LoVo (cell line): ENCODE measurements around the gene MRPL14.
"Not testable (repeated sequence)": the region's sequence is repeated elsewhere in the genome, so short reads cannot be mapped to it uniquely, and the experiment has no call there.

Source experiments
- DNase-seq: peaks from one replicate; pipeline ENCODE4 v3.0.0-alpha.2; 2016; ENCODE audit warnings: low spot score

The MRPL14 gene

DNA sequence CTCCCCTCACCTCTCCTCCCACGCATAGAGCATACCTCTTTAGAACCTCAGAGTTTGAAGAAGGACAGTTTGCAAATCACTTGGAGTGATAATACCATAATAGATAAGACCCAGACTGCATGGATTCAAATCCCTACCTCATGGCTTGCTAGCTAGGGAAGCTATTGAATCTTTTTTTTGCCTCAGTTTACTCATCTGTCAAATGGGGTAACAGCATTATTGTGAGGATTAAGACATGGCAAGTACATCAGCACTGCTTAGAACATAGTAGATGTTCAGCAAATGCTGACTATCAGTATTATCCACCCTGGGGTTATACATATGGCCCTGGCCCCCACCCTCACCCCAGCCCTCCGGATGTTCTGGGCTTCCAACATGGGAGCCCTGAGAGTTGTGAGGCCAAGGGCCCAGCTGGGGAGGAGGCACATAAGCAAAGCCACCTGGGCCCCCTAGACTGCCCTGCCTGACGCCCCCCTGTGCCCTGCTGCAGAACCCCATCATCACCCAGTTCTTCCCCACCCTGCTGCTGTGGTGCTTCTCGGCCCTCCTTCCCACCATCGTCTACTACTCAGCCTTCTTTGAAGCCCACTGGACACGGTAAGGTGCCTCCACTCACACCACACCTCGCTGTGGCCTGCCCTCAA is 22.2 kb upstream of the MRPL14 start:
- DNase-seq, result no peak

DNA sequence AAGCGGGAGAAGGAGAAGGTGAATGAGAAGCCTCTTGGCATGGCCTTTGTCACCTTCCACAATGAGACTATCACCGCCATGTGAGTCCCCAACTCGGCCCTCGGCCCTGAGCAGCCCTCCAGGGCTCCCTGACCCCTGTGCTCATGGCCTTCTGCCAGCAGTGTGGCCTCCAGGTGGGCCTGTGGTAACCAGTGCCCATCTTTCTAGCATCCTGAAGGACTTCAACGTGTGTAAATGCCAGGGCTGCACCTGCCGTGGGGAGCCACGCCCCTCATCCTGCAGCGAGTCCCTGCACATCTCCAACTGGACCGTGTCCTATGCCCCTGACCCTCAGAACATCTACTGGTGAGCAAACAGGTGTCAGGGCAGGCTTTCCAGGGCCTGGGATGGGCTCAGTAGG is 21.1 kb upstream of the MRPL14 start:
- no peak for DNase-seq

DNA sequence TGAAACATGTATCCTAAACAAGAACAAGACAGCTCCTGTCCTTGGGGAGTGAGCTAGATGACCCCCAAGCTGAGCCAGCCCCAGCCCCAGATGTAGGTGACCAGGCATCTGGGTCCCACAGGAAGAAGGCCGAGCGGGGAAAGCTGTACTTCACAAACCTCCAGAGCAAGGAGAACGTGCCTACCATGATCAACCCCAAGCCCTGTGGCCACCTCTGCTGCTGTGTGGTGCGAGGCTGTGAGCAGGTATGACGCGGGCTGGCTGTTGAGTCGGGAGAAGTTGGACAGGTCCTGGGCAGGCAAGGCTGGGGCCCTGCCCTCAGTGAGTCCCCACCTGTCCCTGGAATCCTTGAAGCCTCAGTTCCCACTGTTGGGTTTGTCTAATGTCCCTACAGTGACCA is 20.0 kb upstream of the MRPL14 start:
- DNase-seq, result no peak

DNA sequence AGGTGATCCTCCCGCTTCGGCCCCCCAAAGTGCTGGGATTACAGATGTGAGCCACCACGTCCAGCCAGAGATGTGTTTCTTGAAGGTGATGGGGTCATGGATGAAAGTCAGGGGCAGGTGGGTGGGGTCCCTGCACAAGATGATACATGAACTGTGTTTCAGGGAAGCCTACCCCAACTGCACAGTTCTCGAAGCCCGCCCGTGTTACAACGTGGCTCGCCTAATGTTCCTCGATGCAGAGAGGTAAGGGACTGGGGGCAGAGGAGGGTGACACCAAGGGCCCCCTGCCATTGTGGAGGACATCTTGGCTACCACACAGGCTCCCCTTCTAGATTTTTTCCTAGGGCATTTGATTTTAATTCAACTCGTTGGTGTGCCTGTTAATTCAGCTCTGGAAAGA is 19.4 kb upstream of the MRPL14 start:
- no peak for DNase-seq

DNA sequence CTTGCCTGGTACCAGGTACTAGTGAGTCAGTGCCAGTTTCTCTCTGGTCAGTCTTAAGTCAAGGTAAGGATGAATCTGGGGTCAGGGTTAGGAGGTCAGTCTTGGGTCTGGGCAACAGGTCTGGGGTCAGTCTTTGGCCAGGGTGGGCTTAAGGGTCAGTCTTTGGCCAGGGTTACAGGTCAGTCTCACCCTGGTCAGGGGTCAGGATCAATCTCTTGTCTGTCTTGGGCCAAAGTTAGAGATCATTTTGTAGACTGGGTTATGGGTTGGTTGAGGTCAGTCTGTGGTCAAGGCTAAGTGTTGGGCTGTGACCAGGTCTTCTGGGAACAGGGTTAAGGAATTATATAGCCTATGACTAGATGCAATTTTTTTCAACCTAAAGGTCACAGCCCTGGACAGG is 18.6 kb upstream of the MRPL14 start:
- DNase-seq, result no peak

DNA sequence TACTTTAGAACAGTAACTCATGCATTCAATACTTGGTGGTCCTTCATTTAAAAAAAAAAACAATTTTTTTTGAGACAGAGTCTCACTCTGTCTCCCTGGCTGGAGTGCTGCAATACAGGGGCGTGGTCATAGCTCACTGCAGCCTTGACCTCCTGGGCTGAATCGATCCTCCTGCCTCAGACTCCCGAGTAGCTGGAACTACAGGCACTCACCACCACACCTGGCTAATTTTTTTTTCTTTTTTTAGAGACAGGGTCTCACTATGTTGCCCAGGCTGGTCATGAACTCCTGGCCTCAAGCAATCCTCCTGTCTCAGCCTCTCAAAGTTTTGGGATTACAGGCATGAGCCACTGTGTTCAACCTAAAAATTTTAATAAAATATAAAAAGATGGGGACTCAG is 17.3 kb upstream of the MRPL14 start:
- not testable (repeated sequence) for DNase-seq

DNA sequence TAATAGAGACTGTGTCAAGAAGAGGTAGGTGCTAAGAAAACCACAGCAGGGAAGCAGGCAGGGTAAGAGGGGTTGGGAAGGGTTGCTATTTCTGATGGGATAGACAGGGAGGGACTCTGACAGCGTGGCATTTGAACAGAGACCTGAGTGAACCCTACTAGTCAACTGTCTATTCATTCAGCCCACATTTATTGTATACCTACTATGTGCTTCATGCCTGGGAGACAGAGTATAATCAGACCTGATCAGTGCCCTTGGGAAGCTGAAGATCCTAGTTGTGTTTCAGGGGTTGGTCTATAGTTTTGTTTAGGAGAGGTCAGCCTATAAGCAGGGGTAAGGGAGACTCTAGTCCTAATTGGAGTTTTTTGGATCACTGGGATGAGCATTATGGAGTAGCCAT is 16.5 kb upstream of the MRPL14 start:
- DNase-seq, result no peak

DNA sequence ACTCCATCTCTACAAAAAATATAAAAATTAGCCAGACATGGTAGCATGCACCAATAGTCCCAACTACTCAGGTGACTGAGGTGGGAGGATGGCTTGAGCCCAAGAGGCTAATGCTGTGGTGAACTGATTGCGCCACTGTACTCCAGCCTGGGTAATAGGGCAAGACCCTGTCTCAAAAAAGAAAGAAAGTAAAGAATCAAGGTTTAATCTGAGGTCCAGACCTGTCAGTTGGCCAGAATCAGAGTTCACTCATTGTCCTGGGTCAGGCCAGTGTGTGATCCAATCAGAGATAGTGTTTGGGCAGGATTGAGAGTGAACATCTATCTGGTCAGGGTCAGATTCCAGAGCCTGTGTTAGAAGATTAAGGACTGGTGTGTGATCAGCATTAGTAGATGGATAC is 15.6 kb upstream of the MRPL14 start:
- DNase-seq, result no peak

DNA sequence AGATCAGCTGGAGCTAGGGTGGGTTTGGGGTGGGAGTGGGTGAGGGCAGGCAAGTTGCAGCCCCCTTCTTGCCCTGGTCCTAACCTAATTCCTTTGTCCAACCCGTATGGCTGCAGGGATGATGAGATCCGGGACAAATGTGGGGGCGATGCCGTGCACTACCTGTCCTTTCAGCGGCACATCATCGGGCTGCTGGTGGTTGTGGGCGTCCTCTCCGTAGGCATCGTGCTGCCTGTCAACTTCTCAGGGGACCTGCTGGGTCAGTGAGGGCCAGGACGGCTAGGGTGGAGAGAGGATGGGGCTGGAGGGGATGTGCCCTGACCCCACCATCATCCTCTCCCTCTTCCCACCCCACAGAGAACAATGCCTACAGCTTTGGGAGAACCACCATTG is 12.1 kb upstream of the MRPL14 start:
- DNase-seq, result no peak

DNA sequence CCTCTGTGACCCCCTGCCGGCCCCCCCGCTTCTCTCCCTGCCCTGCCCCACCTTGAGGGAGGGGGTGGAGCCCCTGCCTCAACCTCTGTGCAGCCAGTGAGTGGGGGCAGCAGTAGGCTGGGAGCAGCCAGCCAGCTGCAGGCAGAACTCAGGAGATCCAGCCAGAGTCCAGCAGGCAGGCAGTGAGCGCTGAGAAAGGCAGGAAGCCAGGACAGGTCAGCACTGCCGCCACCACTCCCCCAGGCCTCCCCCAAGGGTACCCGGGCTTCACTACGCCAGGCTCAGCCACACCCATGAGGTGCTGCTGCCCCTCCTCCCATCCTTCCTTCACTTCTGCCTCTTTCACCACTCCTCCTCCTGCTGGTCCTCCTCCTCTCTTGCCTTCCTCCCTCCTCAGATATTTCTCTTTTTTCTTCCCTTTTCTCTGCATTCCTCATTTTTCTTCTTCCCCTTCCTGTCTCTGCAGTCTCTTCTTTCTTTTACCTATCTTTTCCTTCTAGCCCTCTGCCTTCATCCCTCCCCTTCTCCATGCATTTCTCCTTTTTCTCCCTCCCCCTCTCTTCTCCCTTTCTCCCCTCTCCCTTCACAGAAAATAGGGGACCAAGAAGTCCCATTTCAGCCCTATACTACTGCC is 11.6 kb upstream of the MRPL14 start:
- DNase-seq, result no peak

DNA sequence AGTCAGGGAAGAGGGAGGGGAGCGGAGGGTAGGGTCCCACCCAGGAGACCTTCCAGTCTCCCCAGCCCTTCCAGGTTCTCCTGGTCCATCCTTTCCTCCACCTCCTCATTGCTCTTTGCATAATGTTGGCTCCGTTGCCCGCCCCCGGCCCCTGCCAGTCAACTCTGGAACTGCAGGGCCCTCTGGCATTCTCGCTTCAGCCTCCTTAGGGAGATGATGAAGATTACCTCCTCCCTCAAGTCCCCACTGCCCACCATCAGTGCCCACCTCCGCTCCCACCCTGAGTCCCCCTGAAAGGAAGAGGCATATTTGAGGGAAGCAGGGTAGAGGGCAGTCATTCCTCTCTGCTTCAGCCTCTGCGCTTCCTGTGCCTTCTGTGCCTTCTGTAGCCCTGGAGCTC is 8.6 kb upstream of the MRPL14 start:
- DNase-seq, result no peak

DNA sequence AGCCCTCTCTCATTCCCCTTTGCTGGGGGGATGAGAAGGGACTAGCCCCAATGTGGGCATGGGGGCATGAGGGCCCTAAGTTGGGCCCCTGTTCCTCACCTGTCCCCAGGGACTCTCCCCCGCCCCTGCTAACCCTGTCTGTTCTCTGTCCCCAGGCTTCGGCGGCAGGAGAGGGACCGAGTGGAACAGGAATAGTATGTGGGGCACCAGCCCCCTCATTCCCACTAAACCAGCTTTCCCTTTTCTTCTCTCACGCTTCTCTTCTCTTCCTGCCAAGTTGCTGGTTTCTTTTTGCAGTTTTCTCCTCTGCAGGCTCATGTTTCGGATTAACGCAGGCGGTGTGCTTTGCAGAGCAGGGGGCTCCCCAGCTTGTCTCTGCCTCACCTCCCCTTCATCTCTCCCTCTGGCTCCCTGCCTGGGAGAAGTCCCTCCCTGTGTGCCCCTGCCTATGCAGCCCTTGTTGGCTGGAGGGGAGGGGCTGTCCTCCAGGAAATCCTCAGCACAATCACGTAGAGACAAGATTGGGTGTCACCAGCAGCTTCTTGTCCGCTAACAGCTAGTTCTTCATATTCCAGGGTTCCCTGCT is 8.0 kb upstream of the MRPL14 start:
- DNase-seq, result no peak

DNA sequence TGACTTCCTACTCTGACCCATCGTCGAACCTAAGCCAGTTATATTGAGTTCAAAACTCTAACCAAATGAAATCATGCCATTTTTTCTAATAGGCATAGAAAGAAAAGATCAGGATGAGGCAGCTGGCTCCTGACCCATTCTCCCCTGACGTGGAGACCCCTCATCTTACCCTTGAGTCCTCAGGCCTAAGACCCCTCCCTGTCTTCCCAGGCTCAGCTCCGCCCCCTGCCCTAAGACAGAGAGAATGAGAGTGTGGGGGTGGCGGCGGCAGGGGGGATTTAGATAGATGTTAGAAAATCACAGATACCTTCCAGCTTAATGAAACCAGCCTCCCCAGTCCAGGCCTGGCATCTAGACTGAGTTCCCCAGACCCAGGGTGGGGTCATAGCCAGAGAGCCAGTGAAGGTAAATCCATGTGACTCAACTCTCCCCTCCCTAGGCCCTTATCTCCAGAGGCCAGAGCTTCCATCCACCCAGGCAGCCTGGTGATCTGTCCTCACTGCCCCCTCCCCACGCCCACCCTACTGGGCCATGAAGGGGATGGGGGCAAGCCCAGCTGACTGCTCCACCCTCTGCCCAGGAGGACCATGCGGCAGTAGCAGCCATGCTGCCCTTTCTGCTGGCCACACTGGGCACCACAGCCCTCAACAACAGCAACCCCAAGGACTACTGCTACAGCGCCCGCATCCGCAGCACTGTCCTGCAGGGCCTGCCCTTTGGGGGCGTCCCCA is 6.9 kb upstream of the MRPL14 start:
- no peak for DNase-seq

DNA sequence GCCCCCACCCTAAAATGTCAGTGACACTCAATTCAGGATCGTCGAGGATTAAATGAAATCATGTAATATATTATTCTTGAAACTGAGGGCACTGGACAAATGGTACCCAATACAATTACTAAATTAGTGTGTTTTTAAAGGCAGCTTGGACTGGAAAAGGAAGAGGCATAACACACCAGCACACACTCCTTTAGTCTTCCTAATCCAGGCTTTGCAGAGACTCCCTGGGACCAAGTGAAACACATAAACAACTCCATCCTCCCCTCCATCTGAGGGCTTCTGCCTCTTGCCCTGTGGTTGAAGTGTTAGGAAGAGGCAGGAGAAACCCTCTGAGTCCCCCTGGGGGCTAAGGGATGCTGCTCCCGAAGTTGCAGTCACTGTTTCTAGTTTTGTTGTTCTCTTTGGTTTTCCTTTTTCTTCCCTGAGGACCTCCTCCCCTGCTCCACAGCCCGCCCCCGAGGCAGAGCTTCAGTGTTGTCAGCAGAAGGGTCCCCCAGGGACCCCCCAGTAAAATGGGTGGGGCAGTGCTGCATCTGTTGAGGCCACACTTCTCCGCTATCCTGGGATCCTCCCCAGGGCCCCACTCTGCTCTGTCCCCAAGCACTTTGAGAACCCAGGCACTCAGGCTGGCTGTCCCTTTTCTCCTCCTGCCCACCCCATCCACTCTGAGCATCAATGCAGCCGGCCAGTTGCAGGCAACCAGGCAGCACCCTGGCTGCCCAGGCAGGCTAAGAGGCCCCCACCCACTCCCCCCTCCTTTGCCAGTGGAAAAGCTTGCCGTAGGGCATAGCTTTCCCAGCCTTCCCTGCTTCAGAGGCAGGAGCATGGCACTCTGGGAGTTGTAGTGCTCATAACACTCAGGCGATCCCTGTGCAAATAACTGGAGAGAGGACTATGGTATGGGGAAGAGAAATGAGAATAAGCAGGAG is 6.0 kb upstream of the MRPL14 start:
- no peak for DNase-seq

DNA sequence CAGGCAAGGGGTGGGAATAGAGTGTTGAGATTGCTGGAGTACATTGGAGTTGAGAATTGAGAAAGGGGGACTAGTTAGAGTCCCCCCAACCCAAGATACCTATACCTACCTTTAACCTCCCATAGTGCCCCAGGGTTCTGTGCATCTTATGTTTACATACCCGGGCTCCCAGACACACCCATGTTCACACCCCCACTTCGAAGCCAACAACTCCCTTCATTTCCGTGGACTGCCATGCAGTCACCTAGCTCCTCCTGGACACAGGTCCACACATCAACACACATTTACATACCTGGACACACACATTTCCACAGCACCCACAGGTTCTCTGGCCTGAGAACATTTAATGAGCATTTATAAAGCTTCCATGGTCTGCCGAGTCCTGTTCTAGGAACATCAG is 5.2 kb upstream of the MRPL14 start:
- DNase-seq, result no peak

DNA sequence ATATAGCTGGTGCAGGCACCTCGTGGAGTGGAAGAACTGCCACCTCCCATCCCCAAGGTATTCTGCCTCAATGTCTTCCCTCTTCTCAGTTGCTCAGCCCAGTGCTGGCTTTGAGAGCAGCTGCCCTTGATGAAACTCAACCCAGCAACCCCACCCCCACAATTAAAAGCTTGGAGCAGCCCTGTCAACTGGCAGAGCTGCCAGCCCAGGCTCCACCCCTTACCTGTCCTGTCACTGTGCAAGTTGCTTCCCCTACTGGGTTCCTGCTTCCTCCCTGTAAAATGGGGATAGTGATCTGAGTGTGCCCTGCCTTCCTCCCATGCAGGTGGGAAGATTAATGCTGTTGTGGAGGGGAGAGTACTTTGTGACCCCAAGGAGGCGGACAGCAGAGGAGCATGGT is 4.6 kb upstream of the MRPL14 start:
- DNase-seq, result no peak

DNA sequence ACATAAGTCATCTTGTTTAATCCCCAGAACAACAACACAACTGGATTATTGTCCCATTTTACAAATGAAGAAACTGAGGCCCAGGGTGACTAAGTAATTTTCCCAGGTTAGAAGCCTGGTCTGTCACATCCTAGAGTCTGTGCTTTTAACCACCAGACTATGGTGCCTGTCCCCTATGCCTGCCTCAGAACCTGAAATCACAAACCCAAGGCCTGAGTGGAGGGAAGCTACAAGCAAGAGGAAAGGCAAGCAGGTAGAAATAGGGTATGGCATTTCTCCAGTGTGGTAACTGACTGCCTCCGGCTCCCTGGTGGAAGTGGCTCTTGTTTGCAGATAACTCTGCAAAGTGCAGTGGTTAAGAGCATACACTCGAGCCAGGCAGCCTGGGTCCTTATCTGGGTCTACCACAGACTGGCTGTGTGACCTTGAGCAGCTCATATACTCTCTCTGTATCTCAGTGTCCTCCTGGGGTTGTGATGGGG is 2.6 kb upstream of the MRPL14 start:
- DNase-seq, result no peak

DNA sequence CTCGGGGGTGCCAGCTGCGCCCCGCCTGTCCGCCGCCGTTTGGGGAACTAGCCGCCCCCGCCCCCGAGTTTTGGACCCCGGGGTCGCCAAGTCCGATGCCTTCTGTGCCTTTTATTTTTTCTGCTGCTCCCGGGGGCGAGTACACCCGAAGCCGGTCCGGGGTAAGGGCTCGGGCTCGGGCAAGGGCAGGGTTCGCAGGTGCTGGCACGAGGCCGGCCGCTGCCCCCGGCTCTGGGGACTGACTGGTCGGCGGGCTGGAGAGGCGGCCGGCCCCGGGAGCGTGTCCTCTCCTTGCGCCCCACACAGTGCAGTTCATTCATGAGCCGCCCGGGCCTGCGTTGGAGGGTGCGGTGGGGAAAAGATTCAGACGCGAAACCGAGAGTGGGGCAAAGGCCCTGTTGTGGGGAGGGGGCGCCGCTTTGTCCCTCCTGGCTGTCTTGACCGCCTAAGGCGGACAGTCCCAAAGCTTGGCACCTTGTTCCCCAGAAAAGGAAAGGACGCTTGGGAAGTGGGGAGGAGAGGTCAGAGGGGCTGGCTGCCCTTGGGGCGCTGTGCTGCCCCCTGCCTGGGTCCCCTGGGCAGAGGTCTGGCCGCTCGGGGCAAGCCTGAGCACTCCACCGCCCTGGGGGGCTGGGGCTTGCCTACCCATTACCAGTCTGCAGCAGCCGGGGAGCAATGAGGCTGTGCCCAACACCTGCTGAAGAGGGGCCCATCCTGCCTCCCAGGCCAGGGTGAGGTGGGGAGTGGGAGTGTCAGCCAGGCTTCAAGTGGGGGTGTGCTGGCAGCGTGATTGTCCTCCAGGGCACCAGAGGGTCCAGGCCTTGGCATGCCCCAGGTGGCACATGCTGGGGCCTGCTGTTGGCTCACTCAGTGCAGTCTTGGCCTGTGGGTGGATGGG is 1.0 kb upstream of the MRPL14 start:
- peak; percentile 28 for DNase-seq

DNA sequence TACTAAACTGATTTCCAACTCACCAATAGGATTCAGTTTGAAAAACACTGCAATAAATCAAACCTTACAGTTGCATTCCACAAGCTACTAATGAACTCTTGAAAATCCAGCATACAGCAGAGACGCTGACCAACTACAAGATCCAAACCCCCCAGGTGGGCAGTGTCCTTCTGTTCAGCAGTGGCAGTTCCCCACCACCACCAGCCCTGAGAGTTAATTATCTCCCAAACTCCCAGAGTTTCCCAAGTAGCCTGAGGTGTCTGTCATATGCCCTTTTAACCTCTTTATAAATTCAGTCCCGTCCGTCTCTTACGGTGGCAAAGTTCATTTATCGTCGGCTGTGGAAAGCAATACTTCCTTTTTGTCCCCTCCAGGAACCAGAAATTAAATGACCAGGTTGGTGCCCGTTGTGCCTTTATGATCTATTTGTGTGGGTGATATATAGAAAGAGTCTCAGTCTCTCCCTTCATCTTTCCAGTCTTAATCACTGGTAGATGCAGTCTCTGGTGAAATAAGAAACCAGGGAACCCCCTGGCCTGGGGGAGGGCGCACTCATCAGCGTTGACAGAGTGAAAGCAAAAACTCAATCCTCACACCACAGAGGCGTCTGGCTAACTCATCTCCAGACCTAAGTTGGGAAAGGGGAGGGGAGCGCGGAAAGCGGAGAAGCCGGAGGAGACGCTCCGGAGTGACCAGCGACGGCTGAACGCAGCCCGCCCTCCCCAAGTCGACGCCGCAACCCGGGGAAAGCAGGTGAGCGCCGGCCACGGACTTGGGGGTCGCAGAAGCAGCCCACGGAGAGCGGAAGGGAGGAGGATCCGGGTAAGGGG is 717 bp downstream of the MRPL14 start:
- DNase-seq, result peak; percentile 16

DNA sequence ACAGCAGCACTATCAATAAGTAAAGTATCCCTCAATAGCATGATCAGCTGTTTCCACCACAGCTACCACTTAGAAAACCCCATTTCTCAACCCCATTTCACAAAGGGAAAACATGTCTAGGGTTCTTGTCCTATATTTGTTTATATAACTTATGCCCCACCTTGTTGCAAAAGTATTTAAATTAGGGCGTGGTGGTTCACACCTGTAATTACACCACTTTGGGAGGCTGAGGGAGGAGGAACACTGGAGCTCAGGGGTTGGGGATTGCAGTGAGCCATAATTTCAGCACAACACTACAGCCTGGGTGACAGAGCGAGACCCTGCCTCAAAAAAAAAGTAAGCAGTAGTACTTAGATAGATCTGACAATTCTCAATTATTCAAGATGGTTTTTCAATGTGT is 3.7 kb downstream of the MRPL14 start:
- no peak for DNase-seq
